HL-60 (cell line): Measurements from ENCODE around the gene RASGRP2.

Experiments used
- GABPA ChIP-seq: IDR thresholded peaks from 2 replicates; pipeline ENCODE4 v1.6.1; 2012; ENCODE audit warnings: low read depth
- POLR2AphosphoS5 ChIP-seq: IDR thresholded peaks from 2 replicates; pipeline ENCODE4 v1.6.1; 2012; ENCODE audit warnings: low read depth
- REST ChIP-seq: IDR thresholded peaks from 2 replicates; pipeline ENCODE4 v1.6.1; 2012; ENCODE audit warnings: low read depth; ENCODE audit not compliant: insufficient replicate concordance
- SPI1 ChIP-seq: IDR thresholded peaks from 2 replicates; pipeline ENCODE4 v1.6.1; 2012; ENCODE audit warnings: low read depth, mild to moderate bottlenecking, borderline replicate concordance
- TF ChIP-seq, protein P1 (sequence below): IDR thresholded peaks from one replicate; pipeline ENCODE4 v1.5.1; 2011; ENCODE audit warnings: low read length, control low read depth, inconsistent platforms; ENCODE audit not compliant: insufficient read depth

DNA sequence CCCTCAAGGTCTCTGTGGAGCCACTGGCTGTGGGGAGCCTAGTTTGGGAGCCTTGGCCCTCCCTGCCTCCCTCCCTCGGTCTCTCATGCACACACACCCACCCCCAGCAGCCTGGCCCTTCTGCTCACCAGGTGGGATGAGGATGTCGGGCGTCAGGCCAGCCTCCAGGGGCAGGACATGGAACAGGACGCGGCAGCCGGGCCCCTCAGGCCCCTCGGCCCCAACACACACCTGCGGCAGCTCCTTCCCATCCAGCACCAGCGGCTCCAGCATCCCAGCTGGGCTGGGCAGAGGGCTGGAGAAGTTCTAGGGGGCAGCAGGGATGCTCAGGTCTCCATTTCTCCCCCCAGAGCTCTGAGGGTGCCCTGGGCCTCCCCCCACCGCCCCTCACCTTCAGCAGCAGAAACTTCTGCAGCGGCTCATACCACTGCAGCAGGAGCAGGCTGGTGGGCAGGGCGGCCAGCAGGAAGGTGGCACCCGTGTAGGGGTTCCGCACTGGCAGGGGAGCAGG lies 47.9 kb upstream of the RASGRP2 start:
- TF ChIP-seq POLR2AphosphoS5: no peak
- TF ChIP-seq, protein P1, sequence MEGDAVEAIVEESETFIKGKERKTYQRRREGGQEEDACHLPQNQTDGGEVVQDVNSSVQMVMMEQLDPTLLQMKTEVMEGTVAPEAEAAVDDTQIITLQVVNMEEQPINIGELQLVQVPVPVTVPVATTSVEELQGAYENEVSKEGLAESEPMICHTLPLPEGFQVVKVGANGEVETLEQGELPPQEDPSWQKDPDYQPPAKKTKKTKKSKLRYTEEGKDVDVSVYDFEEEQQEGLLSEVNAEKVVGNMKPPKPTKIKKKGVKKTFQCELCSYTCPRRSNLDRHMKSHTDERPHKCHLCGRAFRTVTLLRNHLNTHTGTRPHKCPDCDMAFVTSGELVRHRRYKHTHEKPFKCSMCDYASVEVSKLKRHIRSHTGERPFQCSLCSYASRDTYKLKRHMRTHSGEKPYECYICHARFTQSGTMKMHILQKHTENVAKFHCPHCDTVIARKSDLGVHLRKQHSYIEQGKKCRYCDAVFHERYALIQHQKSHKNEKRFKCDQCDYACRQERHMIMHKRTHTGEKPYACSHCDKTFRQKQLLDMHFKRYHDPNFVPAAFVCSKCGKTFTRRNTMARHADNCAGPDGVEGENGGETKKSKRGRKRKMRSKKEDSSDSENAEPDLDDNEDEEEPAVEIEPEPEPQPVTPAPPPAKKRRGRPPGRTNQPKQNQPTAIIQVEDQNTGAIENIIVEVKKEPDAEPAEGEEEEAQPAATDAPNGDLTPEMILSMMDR: no peak
- TF ChIP-seq SPI1: no peak
- no peak for TF ChIP-seq GABPA
- TF ChIP-seq REST: no peak
